Measurements from ENCODE around the gene PPFIA1. TPM values are rescaled to one million over a fixed set of nuclear protein-coding genes. Genes with fewer than 3 reads are reported as not detected.

The PPFIA1 gene
- total and polyA plus RNA-seq, 4 donors: 27.5 to 85.0 (median 43.5) TPM

DNA sequence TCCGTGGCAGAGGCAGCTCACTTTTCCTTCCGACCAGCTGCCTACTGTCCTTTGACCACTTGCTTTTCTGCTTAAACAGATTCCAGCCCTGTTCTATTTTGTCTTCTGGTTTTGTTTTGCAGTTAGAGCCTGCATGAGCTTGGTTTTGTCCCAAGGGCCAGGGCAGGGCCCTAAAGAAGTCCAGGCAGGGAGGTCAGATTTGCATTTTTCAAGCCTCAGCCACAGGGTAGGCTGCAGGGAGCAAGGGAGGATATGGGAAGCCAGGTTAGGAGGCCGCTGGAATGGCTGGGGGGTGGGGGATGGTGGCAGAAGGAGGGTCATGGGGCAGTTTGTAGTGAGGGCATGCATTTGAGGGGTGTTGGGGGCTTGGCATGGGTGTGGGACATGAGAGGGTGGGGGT lies 44.3 kb upstream of the PPFIA1 start:
- H3K9me3 ChIP-seq (ENCODE audit: control insufficient read depth in 4 of 4, insufficient read depth in 3 of 4, low read length in 3 of 4): no peaks in the 10 kb centered on the region
- 83 to 93% methylated on average over 3 of the region's 3 CpGs for WGBS, 2 donors
- ATAC-seq (ENCODE audit: insufficient read depth, low FRiP score): no peak
- no peak overlapping the region for H3K9ac ChIP-seq (ENCODE audit: insufficient read depth in 1 of 2, low read length in 2 of 2)
- H3K27ac ChIP-seq (ENCODE audit: low read depth in 1 of 2, low read length in 1 of 2): no peak overlapping the region
- no peak for DNase-seq
- H3K27me3 ChIP-seq (ENCODE audit: control insufficient read depth in 3 of 3, insufficient read depth in 3 of 3, low read length in 2 of 3): no peaks in the 10 kb centered on the region
- no peak overlapping the region for H3K4me3 ChIP-seq
- TF ChIP-seq, protein P1, sequence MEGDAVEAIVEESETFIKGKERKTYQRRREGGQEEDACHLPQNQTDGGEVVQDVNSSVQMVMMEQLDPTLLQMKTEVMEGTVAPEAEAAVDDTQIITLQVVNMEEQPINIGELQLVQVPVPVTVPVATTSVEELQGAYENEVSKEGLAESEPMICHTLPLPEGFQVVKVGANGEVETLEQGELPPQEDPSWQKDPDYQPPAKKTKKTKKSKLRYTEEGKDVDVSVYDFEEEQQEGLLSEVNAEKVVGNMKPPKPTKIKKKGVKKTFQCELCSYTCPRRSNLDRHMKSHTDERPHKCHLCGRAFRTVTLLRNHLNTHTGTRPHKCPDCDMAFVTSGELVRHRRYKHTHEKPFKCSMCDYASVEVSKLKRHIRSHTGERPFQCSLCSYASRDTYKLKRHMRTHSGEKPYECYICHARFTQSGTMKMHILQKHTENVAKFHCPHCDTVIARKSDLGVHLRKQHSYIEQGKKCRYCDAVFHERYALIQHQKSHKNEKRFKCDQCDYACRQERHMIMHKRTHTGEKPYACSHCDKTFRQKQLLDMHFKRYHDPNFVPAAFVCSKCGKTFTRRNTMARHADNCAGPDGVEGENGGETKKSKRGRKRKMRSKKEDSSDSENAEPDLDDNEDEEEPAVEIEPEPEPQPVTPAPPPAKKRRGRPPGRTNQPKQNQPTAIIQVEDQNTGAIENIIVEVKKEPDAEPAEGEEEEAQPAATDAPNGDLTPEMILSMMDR (IDR thresholded peaks at IDR 0.05; ENCODE audit: control extremely low read depth, extremely low read depth): no peak
- no peaks in the 10 kb centered on the region for H3K4me1 ChIP-seq (ENCODE audit: control insufficient read depth in 5 of 5, insufficient read depth in 5 of 5, low read length in 5 of 5)
- H3K36me3 ChIP-seq (ENCODE audit: control insufficient read depth in 4 of 4, insufficient read depth in 4 of 4, low read length in 4 of 4): no peaks in the 10 kb centered on the region

DNA sequence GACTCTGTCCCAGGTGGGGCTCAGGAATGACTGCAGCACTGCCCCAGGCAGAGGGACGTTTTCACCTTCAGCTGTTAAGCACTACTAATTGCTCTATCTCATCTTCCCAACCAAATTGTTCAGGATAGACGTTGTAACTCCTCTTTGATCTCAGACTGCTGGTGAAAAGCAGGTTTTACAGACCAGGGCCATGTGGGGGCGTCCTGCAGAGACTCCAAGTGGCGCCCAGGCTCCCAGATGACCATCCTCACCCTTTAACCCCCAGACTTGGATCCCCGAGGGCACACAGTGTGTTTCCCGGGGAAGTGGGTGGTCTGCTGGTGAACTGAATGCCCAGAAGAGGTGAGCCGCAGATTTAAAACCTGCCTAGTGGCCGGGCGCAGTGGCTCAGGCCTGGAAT lies 43.5 kb upstream of the PPFIA1 start:
- ATAC-seq (ENCODE audit: insufficient read depth, low FRiP score) (no peak), DNase-seq (no peak)
- TF ChIP-seq, protein P1 (IDR thresholded peaks at IDR 0.05; ENCODE audit: control extremely low read depth, extremely low read depth): no peak
- no peak overlapping the region for H3K4me3 ChIP-seq
- WGBS, 2 donors: 58 to 59% methylated on average over 9 of the region's 9 CpGs
- no peaks in the 10 kb centered on the region for H3K36me3 ChIP-seq (ENCODE audit: control insufficient read depth in 4 of 4, insufficient read depth in 4 of 4, low read length in 4 of 4)
- H3K9me3 ChIP-seq (ENCODE audit: control insufficient read depth in 4 of 4, insufficient read depth in 3 of 4, low read length in 3 of 4): no peaks in the 10 kb centered on the region
- no peaks in the 10 kb centered on the region for H3K4me1 ChIP-seq (ENCODE audit: control insufficient read depth in 5 of 5, insufficient read depth in 5 of 5, low read length in 5 of 5)
- H3K9ac ChIP-seq (ENCODE audit: insufficient read depth in 1 of 2, low read length in 2 of 2): no peak overlapping the region
- no peak overlapping the region for H3K27ac ChIP-seq (ENCODE audit: low read depth in 1 of 2, low read length in 1 of 2)
- H3K27me3 ChIP-seq (ENCODE audit: control insufficient read depth in 3 of 3, insufficient read depth in 3 of 3, low read length in 2 of 3): no peaks in the 10 kb centered on the region

DNA sequence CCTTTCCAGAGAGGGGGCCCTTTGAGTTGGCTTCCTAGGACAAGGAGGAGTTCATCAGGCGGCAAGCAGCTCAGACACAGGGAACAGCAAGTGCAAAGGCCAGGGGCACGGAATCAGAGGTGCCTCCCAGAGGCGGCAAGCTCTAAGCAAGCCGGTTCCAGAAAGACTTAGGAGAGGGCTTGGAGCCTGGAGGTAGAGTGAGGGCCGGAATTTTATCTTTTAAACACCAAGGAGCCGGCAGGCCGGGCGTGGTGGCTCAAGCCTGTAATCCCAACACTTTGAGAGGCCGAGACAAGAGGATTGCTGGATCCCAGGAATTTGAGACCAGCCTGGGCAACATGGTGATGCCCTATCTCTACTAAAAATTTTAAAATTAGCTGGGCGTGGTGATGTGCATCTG lies 40.8 kb upstream of the PPFIA1 start:
- Histone ChIP-seq H3K9ac (ENCODE audit: insufficient read depth in 1 of 2, low read length in 2 of 2) (no peak overlapping the region), H3K27ac (ENCODE audit: low read depth in 1 of 2, low read length in 1 of 2) (no peak overlapping the region), H3K4me1 (ENCODE audit: control insufficient read depth in 5 of 5, insufficient read depth in 5 of 5, low read length in 5 of 5) (no peaks in the 10 kb centered on the region), H3K36me3 (ENCODE audit: control insufficient read depth in 4 of 4, insufficient read depth in 4 of 4, low read length in 4 of 4) (no peaks in the 10 kb centered on the region), H3K9me3 (ENCODE audit: control insufficient read depth in 4 of 4, insufficient read depth in 3 of 4, low read length in 3 of 4) (no peaks in the 10 kb centered on the region), H3K4me3 (no peak overlapping the region), H3K27me3 (ENCODE audit: control insufficient read depth in 3 of 3, insufficient read depth in 3 of 3, low read length in 2 of 3) (no peaks in the 10 kb centered on the region)
- no peak for ATAC-seq (ENCODE audit: insufficient read depth, low FRiP score)
- TF ChIP-seq, protein P1 (IDR thresholded peaks at IDR 0.05; ENCODE audit: control extremely low read depth, extremely low read depth): no peak
- no peak for DNase-seq
- WGBS, 2 donors: 87 to 96% methylated on average over 10 of the region's 10 CpGs

DNA sequence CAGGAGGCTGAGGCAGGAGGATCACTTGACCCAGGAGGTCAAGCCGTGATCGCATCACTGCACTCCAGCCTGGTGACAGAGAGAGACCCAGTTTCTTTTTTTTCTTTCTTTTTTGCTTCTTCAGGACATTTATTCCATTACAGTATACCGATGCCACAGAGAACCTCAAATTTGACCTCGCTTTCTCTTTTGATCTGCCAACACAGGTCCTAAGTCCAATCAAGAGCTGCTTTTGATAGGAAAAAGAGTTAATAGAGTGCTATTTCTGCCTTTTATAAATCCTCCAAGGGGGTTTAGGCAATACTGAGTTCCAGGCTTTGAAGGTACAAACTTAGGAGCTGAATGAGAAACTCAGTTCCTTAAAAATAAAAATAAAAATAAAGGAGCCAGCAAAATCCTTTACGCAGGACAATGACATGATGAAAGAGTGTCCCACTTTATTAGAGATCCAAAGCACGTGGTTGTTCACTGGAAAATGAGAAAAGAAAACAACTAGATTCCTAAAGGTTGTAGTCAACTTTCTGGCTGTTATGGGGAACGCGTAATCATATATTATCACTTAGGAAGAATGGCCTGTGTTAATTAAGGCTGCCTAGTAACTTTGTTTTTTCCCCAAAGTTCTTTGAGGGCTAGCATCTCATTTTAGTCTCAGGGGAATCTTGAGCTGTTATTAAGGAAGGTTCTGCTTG lies 40.2 kb upstream of the PPFIA1 start:
- no peaks in the 10 kb centered on the region for H3K9me3 ChIP-seq (ENCODE audit: control insufficient read depth in 4 of 4, insufficient read depth in 3 of 4, low read length in 3 of 4)
- WGBS, 2 donors: 86 to 96% methylated on average over 8 of the region's 8 CpGs
- no peak overlapping the region for H3K9ac ChIP-seq (ENCODE audit: insufficient read depth in 1 of 2, low read length in 2 of 2)
- H3K4me3 ChIP-seq: no peak overlapping the region
- no peak for ATAC-seq (ENCODE audit: insufficient read depth, low FRiP score)
- H3K27me3 ChIP-seq (ENCODE audit: control insufficient read depth in 3 of 3, insufficient read depth in 3 of 3, low read length in 2 of 3): no peaks in the 10 kb centered on the region
- no peaks in the 10 kb centered on the region for H3K4me1 ChIP-seq (ENCODE audit: control insufficient read depth in 5 of 5, insufficient read depth in 5 of 5, low read length in 5 of 5)
- no peaks in the 10 kb centered on the region for H3K36me3 ChIP-seq (ENCODE audit: control insufficient read depth in 4 of 4, insufficient read depth in 4 of 4, low read length in 4 of 4)
- TF ChIP-seq, protein P1 (IDR thresholded peaks at IDR 0.05; ENCODE audit: control extremely low read depth, extremely low read depth): no peak
- H3K27ac ChIP-seq (ENCODE audit: low read depth in 1 of 2, low read length in 1 of 2): no peak overlapping the region
- DNase-seq: no peak

Data from lung (tissue), 12 donors.